OCI-LY3 (cell line): ENCODE data around the gene GTF2H1.

Source experiments
- EZH2phosphoT487 ChIP-seq: fragments of 200-600 bp; shearing (Covaris generic); IDR thresholded peaks from 2 replicates; pipeline ENCODE4 v1.6.1; 2018; ENCODE audit warnings: antibody characterized with exemption, mixed run types, low read depth
- TF ChIP-seq, protein P1 (sequence below): fragments of 200-600, 300-600 bp; sonication (generic); IDR thresholded peaks from 2 replicates; pipeline ENCODE4 v1.5.1; 2014; ENCODE audit warnings: antibody characterized with exemption, low read length, low read depth

DNA sequence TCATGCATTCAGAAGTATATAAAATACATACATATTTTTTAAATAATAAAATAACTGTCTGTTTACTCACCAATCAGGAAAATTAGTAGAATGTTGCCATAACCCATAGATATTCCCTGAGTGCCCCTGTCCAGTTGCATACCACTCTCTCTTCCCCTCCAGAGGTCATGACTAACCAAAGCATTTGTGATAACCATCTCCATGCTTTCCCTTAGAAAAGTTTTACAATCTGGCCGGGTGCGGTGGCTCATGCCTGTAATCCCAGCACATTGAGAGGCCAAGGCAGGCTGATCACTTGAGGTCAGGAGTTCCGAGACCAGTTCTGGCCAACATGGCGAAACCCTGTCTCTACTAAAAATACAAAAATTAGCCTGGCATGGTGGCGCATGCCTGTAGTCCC lies 38.8 kb downstream of the GTF2H1 start:
- TF ChIP-seq, protein P1, sequence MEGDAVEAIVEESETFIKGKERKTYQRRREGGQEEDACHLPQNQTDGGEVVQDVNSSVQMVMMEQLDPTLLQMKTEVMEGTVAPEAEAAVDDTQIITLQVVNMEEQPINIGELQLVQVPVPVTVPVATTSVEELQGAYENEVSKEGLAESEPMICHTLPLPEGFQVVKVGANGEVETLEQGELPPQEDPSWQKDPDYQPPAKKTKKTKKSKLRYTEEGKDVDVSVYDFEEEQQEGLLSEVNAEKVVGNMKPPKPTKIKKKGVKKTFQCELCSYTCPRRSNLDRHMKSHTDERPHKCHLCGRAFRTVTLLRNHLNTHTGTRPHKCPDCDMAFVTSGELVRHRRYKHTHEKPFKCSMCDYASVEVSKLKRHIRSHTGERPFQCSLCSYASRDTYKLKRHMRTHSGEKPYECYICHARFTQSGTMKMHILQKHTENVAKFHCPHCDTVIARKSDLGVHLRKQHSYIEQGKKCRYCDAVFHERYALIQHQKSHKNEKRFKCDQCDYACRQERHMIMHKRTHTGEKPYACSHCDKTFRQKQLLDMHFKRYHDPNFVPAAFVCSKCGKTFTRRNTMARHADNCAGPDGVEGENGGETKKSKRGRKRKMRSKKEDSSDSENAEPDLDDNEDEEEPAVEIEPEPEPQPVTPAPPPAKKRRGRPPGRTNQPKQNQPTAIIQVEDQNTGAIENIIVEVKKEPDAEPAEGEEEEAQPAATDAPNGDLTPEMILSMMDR: no peak
- TF ChIP-seq EZH2phosphoT487: no peak
